ENCODE results near the gene RNU11. TPM values are rescaled to one million over a fixed set of nuclear protein-coding genes. Genes with fewer than 3 reads are reported as not detected.

The RNU11 gene
- total RNA-seq, 2 donors from 2014 or later, result not detected

- Histone ChIP-seq H3K9me3 (no peaks in the 10 kb centered on the region), H3K4me3 (no peak overlapping the region), H3K4me1 (peaks cover 5% of the 10 kb centered on the region), H3K27ac (no peak overlapping the region), H3K27me3 (no peaks in the 10 kb centered on the region), H3K36me3 (replicated peaks in 1 of 2; ENCODE audit: insufficient read depth in 1 of 2, low read depth in 2 of 2) (no peaks in the 10 kb centered on the region)
- DNase-seq (no peak), ATAC-seq (no peak)
- intact Hi-C loops (cut with DNase I), result no loop called here
- WGBS, 2 donors, result 62 to 66% methylated on average over 7 of the region's 7 CpGs
- TF ChIP-seq POLR2A (IDR thresholded peaks at IDR 0.05) (no peak), CTCF (IDR thresholded peaks at IDR 0.05) (no peak)
These were observed 15.6 kb downstream of the RNU11 start for GRCh38 chr1:28663871-28664470.

DNA sequence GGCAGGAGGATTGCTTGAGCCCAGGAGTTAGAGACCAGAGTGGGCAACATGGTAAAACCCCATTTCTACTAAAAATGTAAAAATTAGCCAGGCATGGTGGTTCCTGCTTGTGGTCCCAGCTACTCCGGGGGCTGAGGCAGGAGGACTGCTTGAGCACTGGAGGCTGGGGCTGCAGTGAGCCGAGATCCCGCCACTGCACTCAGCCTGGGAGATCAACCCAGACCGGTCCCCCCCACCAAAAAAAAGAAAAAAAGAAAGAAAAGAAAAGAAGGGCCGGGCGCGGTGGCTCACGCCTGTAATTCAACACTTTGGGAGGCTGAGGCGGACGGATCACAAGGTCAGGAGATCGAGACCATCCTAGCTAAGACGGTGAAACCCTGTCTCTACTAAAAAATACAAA, 18.4 kb downstream of the RNU11 start:
- Histone ChIP-seq H3K27ac (no peak overlapping the region), H3K4me1 (peaks cover 5% of the 10 kb centered on the region), H3K36me3 (replicated peaks in 1 of 2; ENCODE audit: insufficient read depth in 1 of 2, low read depth in 2 of 2) (no peaks in the 10 kb centered on the region), H3K27me3 (no peaks in the 10 kb centered on the region), H3K4me3 (no peak overlapping the region), H3K9me3 (no peaks in the 10 kb centered on the region)
- WGBS, 2 donors, result 95% methylated on average over 10 to 12 of the region's 12 CpGs
- DNase-seq (no peak), ATAC-seq (no peak)
- TF ChIP-seq CTCF (IDR thresholded peaks at IDR 0.05), result no peak
- no peak for TF ChIP-seq POLR2A (IDR thresholded peaks at IDR 0.05)
- intact Hi-C loops (cut with DNase I), result no loop called here

DNA sequence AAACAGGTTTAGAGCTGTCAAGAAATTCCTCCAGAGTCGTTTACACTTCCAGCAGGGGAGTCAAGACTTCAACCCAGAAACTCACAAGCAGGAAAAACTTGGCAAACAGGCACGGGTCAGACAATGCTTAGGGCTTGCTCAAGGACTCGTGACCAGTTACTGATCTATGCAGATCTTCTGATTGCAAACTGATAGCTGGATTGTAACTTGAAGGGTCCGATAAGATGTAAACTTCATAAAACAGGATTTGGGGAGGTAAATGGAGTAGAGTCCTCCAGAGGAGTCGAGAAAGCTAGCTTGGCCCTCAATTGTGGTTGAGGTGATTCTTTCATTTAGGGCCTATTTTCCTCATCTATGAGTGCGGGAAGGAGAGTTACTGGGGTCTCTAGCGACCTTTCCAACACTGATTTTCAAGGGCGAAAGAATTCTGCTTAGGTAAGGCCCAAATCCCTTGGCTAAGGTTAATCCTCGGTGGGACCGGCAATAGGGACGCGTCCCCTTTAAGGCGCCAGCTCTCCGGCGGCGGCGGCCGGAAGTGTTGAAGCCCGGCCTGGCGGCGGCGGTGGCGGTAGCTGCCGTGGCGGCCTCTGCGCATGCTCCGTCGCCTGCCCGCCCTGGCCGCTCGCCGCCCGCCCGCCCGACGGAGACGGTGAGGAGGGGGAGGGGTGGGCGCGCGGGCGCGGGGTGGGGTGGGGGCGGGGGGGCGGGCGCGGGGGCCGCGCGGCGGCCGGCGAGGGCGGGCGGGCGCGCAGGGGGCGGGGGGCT, 20.0 kb downstream of the RNU11 start, which contains the start of gene GMEB1:
Gene GMEB1, plus strand, starts transcription at position 594 of the 765 bp plus-strand sequence. CDS start 14,829 bp downstream, outside the sequence.
- Histone ChIP-seq H3K9me3 (no peaks in the 10 kb centered on the region), H3K27ac (peak within 1 kb of the TSS; percentile 79 to 97 (median 94)), H3K4me1 (peaks cover 5% of the 10 kb centered on the region), H3K27me3 (no peaks in the 10 kb centered on the region), H3K36me3 (replicated peaks in 1 of 2; ENCODE audit: insufficient read depth in 1 of 2, low read depth in 2 of 2) (no peaks in the 10 kb centered on the region), H3K4me3 (peak within 1 kb of the TSS; percentile 87 to 90)
- peak; percentile 95 for ATAC-seq
- peak in 1 of 3 donors; percentile 4 for TF ChIP-seq POLR2A (IDR thresholded peaks at IDR 0.05)
- TF ChIP-seq CTCF (IDR thresholded peaks at IDR 0.05), result peak in 2 of 7 experiments; percentile 15 to 20
- 1 to 8% methylated on average over 8 to 28 of the region's 57 CpGs for WGBS, 2 donors
- intact Hi-C loops (cut with DNase I), result no loop called here
- DNase-seq, result peak; percentile 88 to 91 (median 90)

DNA sequence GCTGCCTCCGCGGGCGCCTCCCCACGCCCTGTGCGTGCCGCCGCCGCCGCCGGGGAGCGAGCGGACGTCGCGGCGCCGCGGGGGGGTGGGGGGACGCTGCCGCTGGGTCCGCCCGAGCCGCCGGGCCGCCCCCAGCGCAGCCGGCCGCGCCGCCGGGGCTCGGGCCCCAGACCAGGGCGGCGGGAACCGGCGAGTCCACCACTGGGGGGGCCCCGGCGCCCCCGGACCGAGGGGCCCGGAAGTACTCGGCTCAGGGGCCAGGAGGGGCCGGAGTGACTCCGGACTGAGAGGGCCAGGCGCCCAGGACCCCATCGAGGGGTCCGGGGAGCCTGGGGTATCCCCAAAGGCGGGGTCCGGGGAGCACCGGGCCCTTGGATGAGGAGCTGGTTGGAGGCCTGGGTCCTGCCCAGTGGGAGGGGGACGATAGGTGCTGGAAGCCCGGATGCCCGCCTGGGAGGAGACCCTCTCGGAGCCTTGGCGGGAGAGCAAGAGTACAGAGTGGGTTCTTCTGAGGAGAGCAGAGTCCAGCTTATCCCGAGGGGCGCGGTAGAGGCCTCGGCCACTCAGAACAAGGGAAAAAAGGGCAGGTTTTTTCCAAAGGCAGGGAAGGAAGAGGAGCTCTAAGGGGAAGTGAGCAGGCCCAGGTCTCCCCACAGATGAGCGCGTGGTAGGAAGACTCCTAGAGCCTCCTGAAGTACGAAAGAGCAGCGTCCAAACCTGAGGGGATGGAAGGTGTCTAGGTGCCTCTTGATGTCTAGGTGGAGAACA, 20.7 kb downstream of the RNU11 start:
- TF ChIP-seq CTCF (IDR thresholded peaks at IDR 0.05) (no peak), POLR2A (IDR thresholded peaks at IDR 0.05) (peak; percentile 11 to 26 (median 18))
- 0 to 1% methylated on average over 26 to 40 of the region's 63 CpGs for WGBS, 2 donors
- DNase-seq (peak; percentile 22 to 70 (median 36)), ATAC-seq (peak; percentile 89)
- Histone ChIP-seq H3K36me3 (replicated peaks in 1 of 2; ENCODE audit: insufficient read depth in 1 of 2, low read depth in 2 of 2) (no peaks in the 10 kb centered on the region), H3K9me3 (no peaks in the 10 kb centered on the region), H3K27me3 (no peaks in the 10 kb centered on the region), H3K4me3 (peak overlapping the region; percentile 87 to 90), H3K27ac (peak overlapping the region; percentile 65 to 97 (median 94)), H3K4me1 (peaks cover 5% of the 10 kb centered on the region)
- intact Hi-C loops (cut with DNase I), result no loop called here

Data from body of pancreas (tissue), 4 donors.